Measurements from ENCODE around the gene PELI2. TPM values are rescaled to one million over a fixed set of nuclear protein-coding genes. Genes with fewer than 3 reads are reported as not detected.

The PELI2 gene
- total RNA-seq, 4 donors from 2014 or later = 8.2 to 27.0 (median 10.1) TPM

GRCh38 chr14:56124327-56124726, 6.1 kb downstream of the PELI2 start:
- no peak for DNase-seq (ENCODE audit: low spot score)
- no peak for ATAC-seq (ENCODE audit: low FRiP score)
- TF ChIP-seq, protein P1, sequence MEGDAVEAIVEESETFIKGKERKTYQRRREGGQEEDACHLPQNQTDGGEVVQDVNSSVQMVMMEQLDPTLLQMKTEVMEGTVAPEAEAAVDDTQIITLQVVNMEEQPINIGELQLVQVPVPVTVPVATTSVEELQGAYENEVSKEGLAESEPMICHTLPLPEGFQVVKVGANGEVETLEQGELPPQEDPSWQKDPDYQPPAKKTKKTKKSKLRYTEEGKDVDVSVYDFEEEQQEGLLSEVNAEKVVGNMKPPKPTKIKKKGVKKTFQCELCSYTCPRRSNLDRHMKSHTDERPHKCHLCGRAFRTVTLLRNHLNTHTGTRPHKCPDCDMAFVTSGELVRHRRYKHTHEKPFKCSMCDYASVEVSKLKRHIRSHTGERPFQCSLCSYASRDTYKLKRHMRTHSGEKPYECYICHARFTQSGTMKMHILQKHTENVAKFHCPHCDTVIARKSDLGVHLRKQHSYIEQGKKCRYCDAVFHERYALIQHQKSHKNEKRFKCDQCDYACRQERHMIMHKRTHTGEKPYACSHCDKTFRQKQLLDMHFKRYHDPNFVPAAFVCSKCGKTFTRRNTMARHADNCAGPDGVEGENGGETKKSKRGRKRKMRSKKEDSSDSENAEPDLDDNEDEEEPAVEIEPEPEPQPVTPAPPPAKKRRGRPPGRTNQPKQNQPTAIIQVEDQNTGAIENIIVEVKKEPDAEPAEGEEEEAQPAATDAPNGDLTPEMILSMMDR (IDR thresholded peaks at IDR 0.05) = no peak

GRCh38 chr14:56125772-56126636, 7.8 kb downstream of the PELI2 start:
- DNase-seq (ENCODE audit: low spot score) (no peak), ATAC-seq (ENCODE audit: low FRiP score) (no peak)
- TF ChIP-seq, protein P1 (IDR thresholded peaks at IDR 0.05) = no peak

GRCh38 chr14:56126637-56126913, 8.4 kb downstream of the PELI2 start:
- no peak for ATAC-seq (ENCODE audit: low FRiP score)
- TF ChIP-seq, protein P1 (IDR thresholded peaks at IDR 0.05) = no peak
- no peak for DNase-seq (ENCODE audit: low spot score)

- TF ChIP-seq, protein P1 (IDR thresholded peaks at IDR 0.05) = no peak
- DNase-seq (ENCODE audit: low spot score) (no peak), ATAC-seq (ENCODE audit: low FRiP score) (no peak)
These were observed 8.9 kb downstream of the PELI2 start for GRCh38 chr14:56127156-56127555.

DNA sequence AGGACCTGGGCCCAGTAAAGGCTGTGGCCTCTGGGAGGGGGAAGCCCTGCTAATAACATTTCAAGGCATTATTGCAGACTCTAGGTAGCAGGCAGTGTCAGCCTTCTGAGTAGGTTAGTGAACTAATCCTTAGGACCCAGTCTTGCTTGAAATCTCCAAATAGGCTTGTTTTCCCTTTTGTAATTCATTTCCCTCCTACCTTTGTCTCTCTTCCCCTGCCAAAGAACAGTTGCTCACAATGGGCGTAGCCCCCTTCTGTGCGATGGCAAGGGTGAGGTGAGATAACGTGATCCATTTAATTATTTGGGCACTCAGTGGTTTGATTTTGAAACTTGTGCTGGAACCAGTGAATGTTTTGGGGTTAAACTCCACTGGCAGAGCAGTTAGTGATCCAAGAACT, 10.9 kb downstream of the PELI2 start:
- TF ChIP-seq, protein P1 (IDR thresholded peaks at IDR 0.05) = no peak
- ATAC-seq (ENCODE audit: low FRiP score) = no peak
- DNase-seq (ENCODE audit: low spot score) = no peak

GRCh38 chr14:56129933-56130332, 11.7 kb downstream of the PELI2 start:
- DNase-seq (ENCODE audit: low spot score) (no peak), ATAC-seq (ENCODE audit: low FRiP score) (no peak)

More at GRCh38 chr14:56129933-56130332, 11.7 kb downstream of the PELI2 start:
- TF ChIP-seq, protein P1 (IDR thresholded peaks at IDR 0.05) = no peak
